ENCODE results near the gene CD19. TPM values are rescaled to one million over a fixed set of nuclear protein-coding genes. Genes with fewer than 3 reads are reported as not detected.

CD19 gene
- total and polyA plus RNA-seq, 2 of the 8 experiments (the other 6 are each of a cell fraction or from before 2014, with no cell fraction given) = 0.57 to 0.65 TPM

- H3K79me1 ChIP-seq (ENCODE audit: low read depth, low read length) = no peaks in the 10 kb centered on the region
- ChIA-PET CTCF (ENCODE audit: partially characterized antibody) (interaction anchor here (1.2 to 5.4 kb wide), 8 partner anchors 11 to 96 kb away, joined by 5 to 42 read pairs (median 18); partner anchors contain the start of genes ATP2A1, CD19 and RABEP2), POLR2A (ENCODE audit: partially characterized antibody) (interaction anchor here (0.7 to 3.0 kb wide), 6 partner anchors 12 to 121 kb away, joined by 3 to 13 read pairs (median 4); partner anchors contain the start of genes ATXN2L, CD19 and RABEP2)
- H2BK15ac ChIP-seq (ENCODE audit: low read length) = no peak overlapping the region
- H3K27me3 ChIP-seq (replicated peaks in 1 of 4; ENCODE audit: control insufficient read depth in 3 of 4, extremely low read depth in 1 of 4, insufficient read depth in 3 of 4, low read length in 3 of 4) = no peaks in the 10 kb centered on the region
- no peak overlapping the region for H2AK5ac ChIP-seq (ENCODE audit: low read depth, low read length)
- no peak overlapping the region for H2BK120ac ChIP-seq (replicated peaks; ENCODE audit: low read depth, low read length)
- H2BK5ac ChIP-seq (ENCODE audit: low read depth, low read length) = no peak overlapping the region
- H3K14ac ChIP-seq (ENCODE audit: insufficient read length) = no peak overlapping the region
- no peak overlapping the region for H4K91ac ChIP-seq (replicated peaks; ENCODE audit: insufficient read length, low read length)
- H2BK12ac ChIP-seq (ENCODE audit: low read depth, low read length) = no peak overlapping the region
- no peaks in the 10 kb centered on the region for H3K36me3 ChIP-seq (ENCODE audit: control insufficient read depth in 2 of 4, insufficient read depth in 4 of 4, low read length in 3 of 4)
- FAIRE-seq (no peak), DNase-seq (ENCODE audit: low read depth in 1 of 2, low spot score in 2 of 2) (no peak)
- H3K23me2 ChIP-seq (ENCODE audit: low read depth, low read length) = peaks cover 5% of the 10 kb centered on the region
- H4K8ac ChIP-seq (ENCODE audit: extremely low read depth, insufficient read depth, low read length) = no peak overlapping the region
- H3K79me2 ChIP-seq (ENCODE audit: control insufficient read depth in 1 of 2, insufficient read depth in 2 of 2, low read length in 2 of 2) = no peaks in the 10 kb centered on the region
- no peak overlapping the region for H3K4me3 ChIP-seq (ENCODE audit: extremely low read depth in 1 of 4, insufficient read depth in 2 of 4, low read depth in 3 of 4, low read length in 4 of 4)
- no peaks in the 10 kb centered on the region for H4K20me1 ChIP-seq (replicated peaks in 1 of 2; ENCODE audit: control insufficient read depth in 1 of 2, insufficient read depth in 2 of 2, low read length in 2 of 2)
- no peak overlapping the region for H3K4ac ChIP-seq (replicated peaks; ENCODE audit: insufficient read length, low read depth, low read length)
- no peak overlapping the region for H2AFZ ChIP-seq (ENCODE audit: low read length)
- no peak overlapping the region for H3K27ac ChIP-seq (ENCODE audit: low read depth, low read length)
- no peak overlapping the region for H3K18ac ChIP-seq (ENCODE audit: extremely low read depth, low read length)
- H3K4me1 ChIP-seq (replicated peaks in 1 of 4; ENCODE audit: control insufficient read depth in 3 of 4, insufficient read depth in 4 of 4, low read length in 3 of 4) = peaks cover 0 to 5% (median 1%) of the 10 kb centered on the region in 4 experiments; a peak in 3 of 7 replicates
- H3K56ac ChIP-seq (replicated peaks; ENCODE audit: insufficient read length, low read depth, low read length) = no peak overlapping the region
- no peak overlapping the region for H3K23ac ChIP-seq (ENCODE audit: insufficient read length)
- H3K4me2 ChIP-seq (ENCODE audit: insufficient read depth in 1 of 2, low read depth in 2 of 2, low read length in 2 of 2) = no peak overlapping the region
- H4K5ac ChIP-seq (ENCODE audit: insufficient read length, low read depth, low read length) = no peak overlapping the region
- no peak overlapping the region; a peak in 1 of 7 replicates for H3K9ac ChIP-seq (replicated peaks in 1 of 4; ENCODE audit: extremely low read depth in 1 of 4, low read depth in 3 of 4, low read length in 3 of 4)
- H2BK20ac ChIP-seq (ENCODE audit: low read length) = no peak overlapping the region
- no peaks in the 10 kb centered on the region for H3K9me3 ChIP-seq (ENCODE audit: insufficient read depth in 2 of 2, low read depth in 1 of 2, low read length in 1 of 2)
- TF ChIP-seq SUZ12 (IDR thresholded peaks at IDR 0.05; ENCODE audit: low read length) (no peak), ASH2L (IDR thresholded peaks at IDR 0.05; ENCODE audit: low read length) (no peak), RXRA (IDR thresholded peaks at IDR 0.05; ENCODE audit: insufficient read depth, low read depth, low read length) (no peak), JUN (IDR thresholded peaks at IDR 0.05; ENCODE audit: low read depth, low read length) (no peak), NANOG (IDR thresholded peaks at IDR 0.05; ENCODE audit: insufficient read depth, low read depth, low read length, poor library complexity, severe bottlenecking) (no peak), CBX8 (IDR thresholded peaks at IDR 0.05; ENCODE audit: borderline replicate concordance, low read depth, low read length) (no peak), CEBPB (IDR thresholded peaks at IDR 0.05; ENCODE audit: low read depth, low read length) (no peak), JUND (IDR thresholded peaks at IDR 0.05; ENCODE audit: low read length) (no peak), PHF8 (conservative IDR thresholded peaks at IDR 0.05; ENCODE audit: low read depth, low read length) (no peak), POLR2A (IDR thresholded peaks at IDR 0.05; ENCODE audit: control extremely low read depth in 1 of 2, low read depth in 2 of 2, low read length in 2 of 2) (no peak), TCF12 (IDR thresholded peaks at IDR 0.05; ENCODE audit: low read depth, low read length) (no peak), BCL11A (IDR thresholded peaks at IDR 0.05; ENCODE audit: low read depth in 2 of 2, low read length in 2 of 2) (no peak), USF2 (IDR thresholded peaks at IDR 0.05; ENCODE audit: low read length) (no peak), MAX (IDR thresholded peaks at IDR 0.05) (no peak)
These were observed 11.5 kb downstream of the CD19 start for GRCh38 chr16:28943281-28943680.

All from H1 (cell line).